Fibroblast of lung (primary cell): ENCODE measurements around the gene POU2F1.

ENCODE experiments used
- EZH2 ChIP-seq: IDR thresholded peaks from 2 replicates; pipeline ENCODE4 v1.5.1; 2012; ENCODE audit warnings: low read length, control low read depth, mild to moderate bottlenecking; ENCODE audit errors: missing control alignments
- TF ChIP-seq, protein P1 (sequence below), 2 donors: IDR thresholded peaks in 1 of 2; conservative IDR thresholded peaks in 1 of 2; 1 replicate in 1 of 2; 2 replicates in 1 of 2; pipeline ENCODE4 v1.5.1; 2011 to 2012; ENCODE audit warnings: low read length in 2 of 2, control low read depth in 1 of 2, inconsistent platforms in 1 of 2, low read depth in 1 of 2, mild to moderate bottlenecking in 1 of 2

DNA sequence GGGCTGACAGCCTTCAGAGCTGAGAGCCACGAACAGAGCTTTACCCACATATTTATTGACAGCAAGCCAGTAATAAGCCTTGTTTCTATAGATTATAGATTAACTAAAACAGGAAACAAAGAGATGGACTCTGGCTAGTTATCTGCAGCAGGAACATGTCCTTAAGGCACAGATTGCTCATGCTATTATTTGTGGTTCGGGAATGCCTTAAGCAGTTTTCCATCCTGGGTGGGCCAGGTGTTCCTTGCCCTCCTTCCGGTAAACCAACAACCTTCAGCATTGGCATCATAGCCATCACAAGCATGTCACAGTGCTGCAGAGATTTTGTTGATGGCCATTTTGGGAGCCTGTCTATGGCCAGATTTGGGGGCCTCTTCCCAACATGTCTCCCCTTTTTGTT is 96.8 kb downstream of the POU2F1 start:
- TF ChIP-seq EZH2, result no peak
- TF ChIP-seq, protein P1, sequence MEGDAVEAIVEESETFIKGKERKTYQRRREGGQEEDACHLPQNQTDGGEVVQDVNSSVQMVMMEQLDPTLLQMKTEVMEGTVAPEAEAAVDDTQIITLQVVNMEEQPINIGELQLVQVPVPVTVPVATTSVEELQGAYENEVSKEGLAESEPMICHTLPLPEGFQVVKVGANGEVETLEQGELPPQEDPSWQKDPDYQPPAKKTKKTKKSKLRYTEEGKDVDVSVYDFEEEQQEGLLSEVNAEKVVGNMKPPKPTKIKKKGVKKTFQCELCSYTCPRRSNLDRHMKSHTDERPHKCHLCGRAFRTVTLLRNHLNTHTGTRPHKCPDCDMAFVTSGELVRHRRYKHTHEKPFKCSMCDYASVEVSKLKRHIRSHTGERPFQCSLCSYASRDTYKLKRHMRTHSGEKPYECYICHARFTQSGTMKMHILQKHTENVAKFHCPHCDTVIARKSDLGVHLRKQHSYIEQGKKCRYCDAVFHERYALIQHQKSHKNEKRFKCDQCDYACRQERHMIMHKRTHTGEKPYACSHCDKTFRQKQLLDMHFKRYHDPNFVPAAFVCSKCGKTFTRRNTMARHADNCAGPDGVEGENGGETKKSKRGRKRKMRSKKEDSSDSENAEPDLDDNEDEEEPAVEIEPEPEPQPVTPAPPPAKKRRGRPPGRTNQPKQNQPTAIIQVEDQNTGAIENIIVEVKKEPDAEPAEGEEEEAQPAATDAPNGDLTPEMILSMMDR (conservative IDR thresholded peaks at IDR 0.05 in 1 of 2, IDR thresholded peaks at IDR 0.05 in 1 of 2; ENCODE audit: low read depth in 1 of 2, low read length in 2 of 2), result no peak
